RWPE1 (cell line): ENCODE results near the gene CDK19.

Experiments
- CTCF ChIA-PET: fragments of 350-600 bp; sonication (Branson Sonifier 250); formaldehyde crosslinking; extraction: SDS; loops from one replicate; lab custom pipeline; 2021; lab: Yijun Ruan, JAX
- POLR2A ChIA-PET: fragments of 400-600 bp; formaldehyde crosslinking; extraction: SDS; loops from one replicate; lab custom pipeline; 2020; ENCODE audit warnings: antibody characterized with exemption; ENCODE audit not compliant: low non-redundant PET; lab: Yijun Ruan, JAX
- DNase-seq: peaks from one replicate; pipeline ENCODE4 v3.0.0; 2012; ENCODE audit warnings: low spot score
- H3K27ac ChIP-seq: fragments of 450-650 bp; 2 replicates; pipeline ENCODE4 v1.5.1; 2017
- TF ChIP-seq, protein P1 (sequence below): fragments of 450-650 bp; conservative IDR thresholded peaks from 2 replicates; pipeline ENCODE4 v1.5.1; 2017; ENCODE audit warnings: low read depth, mild to moderate bottlenecking

The CDK19 gene

DNA sequence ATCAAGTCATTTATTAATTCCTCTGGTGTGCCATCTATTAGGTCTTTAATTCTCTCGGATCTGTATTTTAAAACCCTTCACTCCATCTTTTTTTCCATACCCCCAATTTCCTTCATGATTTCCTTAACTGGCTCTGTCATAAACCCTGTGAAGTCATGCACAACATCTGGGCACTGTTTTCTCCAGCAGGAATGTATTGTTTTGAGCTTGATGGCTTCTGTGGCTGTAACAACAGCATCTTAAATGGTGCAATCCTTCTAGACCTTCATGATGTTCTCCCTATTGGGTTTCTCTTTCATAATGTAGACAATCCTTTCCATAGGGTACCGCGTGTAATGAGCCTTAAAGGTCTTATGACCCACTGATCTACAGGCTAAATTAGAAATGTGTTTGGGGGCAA lies 29.0 kb downstream of the CDK19 start:
- POLR2A ChIA-PET, result no interaction called here
- DNase-seq, result no peak
- CTCF ChIA-PET, result no interaction called here
- no peak overlapping the region for H3K27ac ChIP-seq
- TF ChIP-seq, protein P1, sequence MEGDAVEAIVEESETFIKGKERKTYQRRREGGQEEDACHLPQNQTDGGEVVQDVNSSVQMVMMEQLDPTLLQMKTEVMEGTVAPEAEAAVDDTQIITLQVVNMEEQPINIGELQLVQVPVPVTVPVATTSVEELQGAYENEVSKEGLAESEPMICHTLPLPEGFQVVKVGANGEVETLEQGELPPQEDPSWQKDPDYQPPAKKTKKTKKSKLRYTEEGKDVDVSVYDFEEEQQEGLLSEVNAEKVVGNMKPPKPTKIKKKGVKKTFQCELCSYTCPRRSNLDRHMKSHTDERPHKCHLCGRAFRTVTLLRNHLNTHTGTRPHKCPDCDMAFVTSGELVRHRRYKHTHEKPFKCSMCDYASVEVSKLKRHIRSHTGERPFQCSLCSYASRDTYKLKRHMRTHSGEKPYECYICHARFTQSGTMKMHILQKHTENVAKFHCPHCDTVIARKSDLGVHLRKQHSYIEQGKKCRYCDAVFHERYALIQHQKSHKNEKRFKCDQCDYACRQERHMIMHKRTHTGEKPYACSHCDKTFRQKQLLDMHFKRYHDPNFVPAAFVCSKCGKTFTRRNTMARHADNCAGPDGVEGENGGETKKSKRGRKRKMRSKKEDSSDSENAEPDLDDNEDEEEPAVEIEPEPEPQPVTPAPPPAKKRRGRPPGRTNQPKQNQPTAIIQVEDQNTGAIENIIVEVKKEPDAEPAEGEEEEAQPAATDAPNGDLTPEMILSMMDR, result no peak

DNA sequence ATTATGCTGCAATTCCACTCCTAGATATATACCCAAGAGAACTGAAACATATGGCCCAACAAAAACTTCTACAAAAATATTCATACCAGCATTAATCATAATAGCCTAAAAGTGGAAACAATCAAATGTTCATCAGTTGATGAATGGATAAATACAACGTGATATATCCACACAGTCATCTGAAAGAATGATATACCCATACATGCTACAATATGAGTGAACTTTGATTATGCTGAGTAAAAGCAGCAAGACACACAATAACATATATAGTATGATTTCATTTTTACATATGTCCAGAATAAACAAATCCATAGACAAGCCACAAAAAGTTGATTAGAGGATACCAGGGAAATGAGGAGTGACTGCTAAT lies 30.7 kb downstream of the CDK19 start:
- POLR2A ChIA-PET, result no interaction called here
- no peak for DNase-seq
- H3K27ac ChIP-seq, result no peak overlapping the region
- TF ChIP-seq, protein P1, result no peak
- CTCF ChIA-PET, result no interaction called here

DNA sequence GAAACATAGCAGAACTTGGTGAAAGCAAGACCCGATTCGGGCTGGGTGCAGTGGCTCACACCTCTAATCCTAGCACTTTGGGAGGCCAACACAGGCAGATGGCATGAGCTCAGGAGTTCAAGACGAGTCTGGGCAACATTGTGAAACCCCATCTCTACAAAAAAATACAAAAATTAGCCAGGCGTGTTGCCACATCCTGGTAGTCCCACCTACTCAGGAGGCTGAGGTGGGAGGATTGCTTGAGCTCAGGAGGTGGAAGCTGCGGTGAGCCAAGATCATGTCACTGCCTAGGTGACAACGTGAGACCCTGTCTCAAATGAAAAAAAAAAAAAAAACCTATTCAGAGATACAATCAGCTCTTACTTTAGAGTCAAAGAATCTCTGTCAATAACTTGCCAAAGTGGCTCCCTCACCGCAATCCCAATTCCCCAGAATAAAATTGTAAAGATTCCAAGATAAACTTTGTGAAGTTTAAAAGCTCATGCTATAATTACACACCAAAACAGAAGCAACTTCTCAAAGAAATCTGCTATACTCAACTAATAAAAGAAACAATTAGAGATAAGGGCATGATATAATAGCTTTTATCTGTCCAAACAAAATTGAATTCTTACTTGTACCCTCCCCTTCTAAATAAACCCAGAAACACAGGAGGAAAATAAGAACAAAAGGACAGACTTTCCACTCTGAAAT lies 33.6 kb downstream of the CDK19 start:
- ChIA-PET POLR2A (no interaction called here), CTCF (no interaction called here)
- TF ChIP-seq, protein P1, result no peak
- H3K27ac ChIP-seq, result peak overlapping the region; percentile 57
- DNase-seq, result no peak

DNA sequence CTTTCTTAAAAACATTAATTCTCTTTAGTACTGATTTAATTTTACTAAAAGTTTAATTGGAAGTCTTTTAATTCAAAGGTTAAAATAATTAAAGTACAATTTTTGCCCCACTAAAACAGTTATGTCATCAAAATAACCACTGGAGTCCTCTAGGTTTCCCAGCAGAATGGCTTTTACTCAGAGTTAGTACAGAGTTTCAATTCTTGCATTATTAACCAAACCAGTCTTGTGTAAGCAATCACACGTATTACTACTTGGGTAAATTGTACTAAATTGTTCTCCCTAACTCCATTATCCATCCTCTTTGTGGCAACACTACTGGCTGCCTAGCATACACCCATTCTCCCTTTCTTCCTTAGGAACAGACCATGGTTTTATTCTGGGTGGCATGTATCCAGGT lies 36.9 kb downstream of the CDK19 start:
- H3K27ac ChIP-seq, result no peak overlapping the region
- no peak for DNase-seq
- ChIA-PET CTCF (no interaction called here), POLR2A (no interaction called here)
- TF ChIP-seq, protein P1, result no peak

DNA sequence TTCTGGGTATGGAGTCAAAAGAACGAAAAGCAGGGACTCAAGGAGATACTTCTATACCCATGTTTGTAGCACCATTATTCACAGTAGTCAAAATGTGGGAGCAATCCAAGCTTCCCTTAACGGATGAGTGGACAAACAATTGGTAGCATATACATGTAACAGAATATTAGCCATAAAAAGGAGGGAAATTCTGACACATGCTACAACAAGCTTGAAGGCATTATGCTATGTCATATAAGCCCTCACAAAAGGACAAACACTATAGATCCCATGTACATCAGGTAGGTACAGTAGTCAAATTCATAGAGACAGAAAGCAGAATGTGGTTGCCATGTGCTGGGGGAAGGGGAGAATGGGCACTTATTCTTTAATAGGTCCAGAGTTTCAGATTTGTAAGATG lies 37.6 kb downstream of the CDK19 start:
- TF ChIP-seq, protein P1, result no peak
- no peak overlapping the region for H3K27ac ChIP-seq
- no peak for DNase-seq
- CTCF ChIA-PET, result no interaction called here
- POLR2A ChIA-PET, result no interaction called here

DNA sequence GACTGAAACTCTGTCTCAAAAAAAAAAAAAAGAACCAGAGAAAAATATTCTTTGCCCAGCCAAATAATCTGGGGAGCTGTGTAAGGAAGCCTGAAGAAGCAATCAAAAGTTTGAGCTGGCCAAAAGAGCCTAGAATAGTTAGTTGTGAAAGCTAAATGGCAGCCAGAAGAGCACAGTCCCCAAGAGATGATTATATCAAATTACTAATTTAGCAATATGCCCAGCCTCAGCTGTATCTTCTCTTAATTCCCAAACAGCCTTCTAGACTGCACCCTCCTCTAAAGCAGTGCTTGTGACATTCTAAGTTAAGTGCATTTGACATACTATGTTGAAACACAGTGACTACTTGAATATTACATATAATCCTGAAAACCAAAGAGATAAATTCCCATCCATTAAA lies 38.9 kb downstream of the CDK19 start:
- TF ChIP-seq, protein P1, result no peak
- no peak overlapping the region for H3K27ac ChIP-seq
- CTCF ChIA-PET, result no interaction called here
- no peak for DNase-seq
- POLR2A ChIA-PET, result no interaction called here
